Nephron (organoid): Measurements from ENCODE around the gene S100A13.
A peak's percentile ranks its signal among the peaks of the same experiment; 100 is the strongest.
"Not testable (repeated sequence)": the region's sequence is repeated elsewhere in the genome, so short reads cannot be mapped to it uniquely, and the experiment has no call there.

Experiments used
- H3K27ac Mint-ChIP-seq, 3 experiments: 2 replicates each; pipeline ENCODE4 v1.8.0; 2020; ENCODE audit warnings: mixed read lengths in 3 of 3, mild to moderate bottlenecking in 2 of 3, moderate library complexity in 1 of 3
- H3K27me3 Mint-ChIP-seq: 2 replicates; pipeline ENCODE4 v1.8.0; 2021; ENCODE audit warnings: low read depth, mild to moderate bottlenecking, moderate library complexity, mixed read lengths
- H3K36me3 Mint-ChIP-seq: 2 replicates; pipeline ENCODE4 v1.8.0; 2020; ENCODE audit warnings: low read depth, mixed read lengths
- H3K4me1 Mint-ChIP-seq: 2 replicates; pipeline ENCODE4 v1.8.0; 2020; ENCODE audit warnings: mixed read lengths
- H3K4me3 Mint-ChIP-seq, 3 experiments: 2 replicates each; pipeline ENCODE4 v1.8.0; 2020; ENCODE audit warnings: mild to moderate bottlenecking in 3 of 3, mixed read lengths in 3 of 3, moderate library complexity in 2 of 3
- H3K9me3 Mint-ChIP-seq: 2 replicates; pipeline ENCODE4 v1.8.0; 2020; ENCODE audit warnings: mixed read lengths
- TF ChIP-seq, protein P1 (sequence below), 3 experiments: fragments of 200-600 bp; sonication (generic); IDR thresholded peaks; one replicate each; pipeline ENCODE4 v1.5.0; 2021; ENCODE audit warnings: antibody characterized with exemption in 3 of 3; ENCODE audit not compliant: unreplicated experiment in 3 of 3

S100A13 gene

GRCh38 chr1:153646672-153647345 is 19.5 kb upstream of the S100A13 start:
- TF ChIP-seq, protein P1, sequence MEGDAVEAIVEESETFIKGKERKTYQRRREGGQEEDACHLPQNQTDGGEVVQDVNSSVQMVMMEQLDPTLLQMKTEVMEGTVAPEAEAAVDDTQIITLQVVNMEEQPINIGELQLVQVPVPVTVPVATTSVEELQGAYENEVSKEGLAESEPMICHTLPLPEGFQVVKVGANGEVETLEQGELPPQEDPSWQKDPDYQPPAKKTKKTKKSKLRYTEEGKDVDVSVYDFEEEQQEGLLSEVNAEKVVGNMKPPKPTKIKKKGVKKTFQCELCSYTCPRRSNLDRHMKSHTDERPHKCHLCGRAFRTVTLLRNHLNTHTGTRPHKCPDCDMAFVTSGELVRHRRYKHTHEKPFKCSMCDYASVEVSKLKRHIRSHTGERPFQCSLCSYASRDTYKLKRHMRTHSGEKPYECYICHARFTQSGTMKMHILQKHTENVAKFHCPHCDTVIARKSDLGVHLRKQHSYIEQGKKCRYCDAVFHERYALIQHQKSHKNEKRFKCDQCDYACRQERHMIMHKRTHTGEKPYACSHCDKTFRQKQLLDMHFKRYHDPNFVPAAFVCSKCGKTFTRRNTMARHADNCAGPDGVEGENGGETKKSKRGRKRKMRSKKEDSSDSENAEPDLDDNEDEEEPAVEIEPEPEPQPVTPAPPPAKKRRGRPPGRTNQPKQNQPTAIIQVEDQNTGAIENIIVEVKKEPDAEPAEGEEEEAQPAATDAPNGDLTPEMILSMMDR (IDR thresholded peaks at IDR 0.05; ENCODE audit: unreplicated experiment in 3 of 3), result no peak

GRCh38 chr1:153643816-153644215 is 16.5 kb upstream of the S100A13 start:
- TF ChIP-seq, protein P1 (IDR thresholded peaks at IDR 0.05; ENCODE audit: unreplicated experiment in 3 of 3), result no peak
- no peaks in the 10 kb centered on the region for H3K4me1 Mint-ChIP-seq
- no peaks in the 10 kb centered on the region for H3K27me3 Mint-ChIP-seq
- no peaks in the 10 kb centered on the region for H3K9me3 Mint-ChIP-seq
- H3K4me3 Mint-ChIP-seq, result no peak overlapping the region
- H3K27ac Mint-ChIP-seq, result peak overlapping the region in 2 of 3 experiments; percentile 3 to 21
- H3K36me3 Mint-ChIP-seq, result peaks cover 67% of the 10 kb centered on the region

More at GRCh38 chr1:153646672-153647345, 19.5 kb upstream of the S100A13 start:
- no peaks in the 10 kb centered on the region for H3K27me3 Mint-ChIP-seq
- no peak overlapping the region for H3K4me3 Mint-ChIP-seq
- H3K4me1 Mint-ChIP-seq, result no peaks in the 10 kb centered on the region
- H3K9me3 Mint-ChIP-seq, result no peaks in the 10 kb centered on the region
- H3K36me3 Mint-ChIP-seq, result peaks cover 49% of the 10 kb centered on the region
- H3K27ac Mint-ChIP-seq, result peak overlapping the region in 2 of 3 experiments; percentile 34 to 53

DNA sequence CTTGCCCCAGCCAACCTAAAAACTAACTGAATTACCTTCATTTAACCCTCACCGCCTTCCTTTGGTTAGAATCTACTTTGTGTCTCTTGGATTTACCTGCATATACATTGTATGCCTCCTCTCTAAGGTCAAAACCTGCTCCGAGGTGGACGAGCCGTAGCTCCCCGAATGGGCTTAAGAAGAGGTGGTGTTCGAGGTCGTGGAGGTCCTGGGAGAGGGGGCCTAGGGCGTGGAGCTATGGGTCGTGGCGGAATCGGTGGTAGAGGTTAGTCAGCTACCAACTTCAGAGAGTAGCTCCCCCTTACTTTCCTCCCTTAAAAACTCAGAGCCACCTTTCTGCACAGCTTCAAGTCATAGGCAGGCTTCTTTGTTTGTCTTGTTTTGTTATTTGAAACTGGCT is 15.8 kb upstream of the S100A13 start:
- Mint-ChIP-seq H3K27ac (peak overlapping the region in 1 of 3 experiments; percentile 21), H3K4me1 (peaks cover under 1% of the 10 kb centered on the region), H3K4me3 (no peak overlapping the region), H3K36me3 (peaks cover 74% of the 10 kb centered on the region), H3K9me3 (no peaks in the 10 kb centered on the region), H3K27me3 (no peaks in the 10 kb centered on the region)
- TF ChIP-seq, protein P1 (IDR thresholded peaks at IDR 0.05; ENCODE audit: unreplicated experiment in 3 of 3), result no peak

- H3K27me3 Mint-ChIP-seq, result no peaks in the 10 kb centered on the region
- no peaks in the 10 kb centered on the region for H3K9me3 Mint-ChIP-seq
- peaks cover 8% of the 10 kb centered on the region for H3K4me1 Mint-ChIP-seq
- no peak overlapping the region for H3K27ac Mint-ChIP-seq
- H3K36me3 Mint-ChIP-seq, result peaks cover 78% of the 10 kb centered on the region
- H3K4me3 Mint-ChIP-seq, result no peak overlapping the region
- TF ChIP-seq, protein P1 (IDR thresholded peaks at IDR 0.05; ENCODE audit: unreplicated experiment in 3 of 3), result no peak
These were observed 14.9 kb upstream of the S100A13 start for GRCh38 chr1:153642161-153642560.

DNA sequence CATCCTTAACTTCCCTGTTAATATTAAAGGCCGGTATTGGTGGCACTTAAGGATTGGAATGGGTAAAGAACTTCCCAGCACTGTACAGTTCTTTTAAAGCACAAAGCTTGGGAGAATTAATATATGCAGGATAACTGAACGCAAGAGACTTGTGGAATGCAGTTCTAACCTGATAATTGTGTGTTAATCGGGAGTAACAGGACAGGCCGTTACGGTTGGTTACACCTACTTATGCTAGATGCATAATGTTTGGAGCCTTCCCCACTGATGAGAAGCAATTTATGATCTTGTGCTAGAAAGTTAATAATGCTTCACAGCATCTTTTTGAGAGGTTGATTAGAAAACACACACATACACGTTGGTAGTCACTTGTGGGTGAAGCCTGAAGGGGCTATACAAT is 13.6 kb upstream of the S100A13 start:
- H3K27me3 Mint-ChIP-seq, result no peaks in the 10 kb centered on the region
- H3K4me1 Mint-ChIP-seq, result peaks cover 17% of the 10 kb centered on the region
- H3K36me3 Mint-ChIP-seq, result peaks cover 81% of the 10 kb centered on the region
- H3K9me3 Mint-ChIP-seq, result no peaks in the 10 kb centered on the region
- H3K27ac Mint-ChIP-seq, result peak overlapping the region in 2 of 3 experiments; percentile 8 to 15
- TF ChIP-seq, protein P1 (IDR thresholded peaks at IDR 0.05; ENCODE audit: unreplicated experiment in 3 of 3), result no peak
- no peak overlapping the region for H3K4me3 Mint-ChIP-seq

DNA sequence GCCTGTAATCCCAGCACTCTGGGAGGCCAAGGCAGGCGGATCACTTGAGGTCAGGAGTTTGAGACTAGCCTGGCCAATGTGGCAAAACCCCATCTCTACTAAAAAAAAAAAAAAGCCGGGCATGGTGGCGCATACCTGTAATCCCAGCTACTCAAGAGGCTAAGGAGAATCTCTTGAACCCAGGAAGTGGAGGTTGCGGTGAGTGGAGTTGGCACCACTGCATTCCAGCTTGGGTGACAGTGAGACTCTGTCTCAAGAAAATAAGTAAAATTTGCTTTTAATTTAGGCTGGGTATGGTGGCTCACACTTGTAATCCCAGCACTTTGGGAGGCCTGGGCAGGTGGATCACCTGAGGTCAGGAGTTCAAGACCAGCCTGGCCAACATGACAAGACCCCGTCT is 12.9 kb upstream of the S100A13 start:
- peak overlapping the region in 1 of 3 experiments; percentile 8 for H3K27ac Mint-ChIP-seq
- H3K4me3 Mint-ChIP-seq, H3K9me3 Mint-ChIP-seq, H3K27me3 Mint-ChIP-seq: not testable (repeated sequence)
- H3K36me3 Mint-ChIP-seq, result peaks cover 78% of the 10 kb centered on the region
- peaks cover 19% of the 10 kb centered on the region for H3K4me1 Mint-ChIP-seq
